ENCODE measurements around the gene CST3.
A peak's percentile ranks its signal among the peaks of the same experiment; 100 is the strongest.

The CST3 gene

DNA sequence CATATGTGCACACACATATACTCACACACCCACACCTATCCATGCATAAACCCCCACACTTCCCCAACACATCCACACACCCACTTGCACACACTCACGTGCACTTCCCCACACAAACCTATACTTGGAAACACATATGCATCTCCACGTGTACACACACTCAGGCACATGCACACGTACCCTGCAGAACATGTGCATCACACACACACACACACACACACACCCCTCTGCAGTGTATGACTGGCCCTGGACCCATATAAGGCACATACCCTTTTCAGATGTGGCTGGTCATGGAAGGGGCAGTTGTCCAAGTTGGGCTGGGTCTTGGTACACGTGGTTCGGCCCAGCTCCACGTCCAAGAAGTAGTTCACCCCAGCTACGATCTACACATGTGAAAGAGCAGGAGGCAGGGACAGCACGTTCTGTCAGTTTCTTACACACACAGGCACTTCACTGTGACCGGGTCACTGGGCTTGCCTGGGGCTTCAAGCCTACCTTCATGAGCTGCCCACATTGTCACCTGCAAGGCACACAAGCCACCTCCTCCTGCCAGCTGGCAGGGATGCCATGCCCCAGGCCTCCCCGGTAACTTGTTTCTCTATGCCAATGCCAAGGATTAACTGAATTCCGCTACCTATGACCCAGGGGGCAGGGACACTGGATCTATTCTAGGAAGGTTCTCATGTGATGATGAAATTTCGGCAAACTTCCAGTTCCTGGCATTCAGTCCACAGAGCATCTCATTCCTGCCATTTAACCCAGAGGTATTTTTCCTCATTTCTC, 2.6 kb downstream of the CST3 start:
- Histone ChIP-seq H2AFZ (ENCODE audit: low read length, unreplicated experiment) (no peak overlapping the region), H3K79me2 (ENCODE audit: control insufficient read depth, insufficient read depth, low read length, unreplicated experiment) (peaks cover 33% of the 10 kb centered on the region), H3K4me1 (ENCODE audit: control insufficient read depth, insufficient read depth, low read length, unreplicated experiment) (peaks cover 21% of the 10 kb centered on the region), H3K27me3 (ENCODE audit: insufficient read depth, low read length) (no peaks in the 10 kb centered on the region), H3K36me3 (ENCODE audit: insufficient read depth, low read length) (peaks cover 3% of the 10 kb centered on the region; the same call in 1 of the 2 replicates), H3K27ac (ENCODE audit: low read depth, low read length) (no peak overlapping the region), H3K4me3 (ENCODE audit: low read depth, low read length) (peak overlapping the region; percentile 80)

GRCh38 chr20:23634044-23634801, 3.5 kb downstream of the CST3 start:
- peak overlapping the region; percentile 80 for H3K4me3 ChIP-seq (ENCODE audit: low read depth, low read length)
- H3K36me3 ChIP-seq (ENCODE audit: insufficient read depth, low read length), result peaks cover 3% of the 10 kb centered on the region; the same call in 1 of the 2 replicates
- H3K27ac ChIP-seq (ENCODE audit: low read depth, low read length), result no peak overlapping the region
- peaks cover 33% of the 10 kb centered on the region for H3K79me2 ChIP-seq (ENCODE audit: control insufficient read depth, insufficient read depth, low read length, unreplicated experiment)
- no peak overlapping the region for H2AFZ ChIP-seq (ENCODE audit: low read length, unreplicated experiment)
- no peaks in the 10 kb centered on the region for H3K27me3 ChIP-seq (ENCODE audit: insufficient read depth, low read length)
- peaks cover 31% of the 10 kb centered on the region for H3K4me1 ChIP-seq (ENCODE audit: control insufficient read depth, insufficient read depth, low read length, unreplicated experiment)

GRCh38 chr20:23632711-23633573, 4.8 kb downstream of the CST3 start:
- Histone ChIP-seq H2AFZ (ENCODE audit: low read length, unreplicated experiment) (no peak overlapping the region), H3K36me3 (ENCODE audit: insufficient read depth, low read length) (peaks cover 3% of the 10 kb centered on the region; the same call in 1 of the 2 replicates), H3K27me3 (ENCODE audit: insufficient read depth, low read length) (no peaks in the 10 kb centered on the region), H3K79me2 (ENCODE audit: control insufficient read depth, insufficient read depth, low read length, unreplicated experiment) (peaks cover 33% of the 10 kb centered on the region), H3K4me3 (ENCODE audit: low read depth, low read length) (no peak overlapping the region), H3K27ac (ENCODE audit: low read depth, low read length) (no peak overlapping the region), H3K4me1 (ENCODE audit: control insufficient read depth, insufficient read depth, low read length, unreplicated experiment) (peaks cover 43% of the 10 kb centered on the region)

- H3K4me1 ChIP-seq (ENCODE audit: control insufficient read depth, insufficient read depth, low read length, unreplicated experiment), result peaks cover 43% of the 10 kb centered on the region
- no peak overlapping the region for H2AFZ ChIP-seq (ENCODE audit: low read length, unreplicated experiment)
- no peak overlapping the region for H3K4me3 ChIP-seq (ENCODE audit: low read depth, low read length)
- H3K27ac ChIP-seq (ENCODE audit: low read depth, low read length), result no peak overlapping the region
- peaks cover 28% of the 10 kb centered on the region for H3K79me2 ChIP-seq (ENCODE audit: control insufficient read depth, insufficient read depth, low read length, unreplicated experiment)
- H3K36me3 ChIP-seq (ENCODE audit: insufficient read depth, low read length), result peaks cover 3% of the 10 kb centered on the region; the same call in 1 of the 2 replicates
- no peaks in the 10 kb centered on the region for H3K27me3 ChIP-seq (ENCODE audit: insufficient read depth, low read length)
Measured at GRCh38 chr20:23631981-23632710, 5.6 kb downstream of the CST3 start.

- Histone ChIP-seq H3K36me3 (ENCODE audit: insufficient read depth, low read length) (peaks cover 3% of the 10 kb centered on the region; the same call in 1 of the 2 replicates), H3K27ac (ENCODE audit: low read depth, low read length) (no peak overlapping the region), H3K4me3 (ENCODE audit: low read depth, low read length) (no peak overlapping the region), H3K4me1 (ENCODE audit: control insufficient read depth, insufficient read depth, low read length, unreplicated experiment) (peaks cover 42% of the 10 kb centered on the region), H3K27me3 (ENCODE audit: insufficient read depth, low read length) (no peaks in the 10 kb centered on the region), H2AFZ (ENCODE audit: low read length, unreplicated experiment) (no peak overlapping the region), H3K79me2 (ENCODE audit: control insufficient read depth, insufficient read depth, low read length, unreplicated experiment) (peaks cover 20% of the 10 kb centered on the region)
Measured at GRCh38 chr20:23631226-23631822, 6.4 kb downstream of the CST3 start.

- Histone ChIP-seq H2AFZ (ENCODE audit: low read length, unreplicated experiment) (no peak overlapping the region), H3K27me3 (ENCODE audit: insufficient read depth, low read length) (no peaks in the 10 kb centered on the region), H3K79me2 (ENCODE audit: control insufficient read depth, insufficient read depth, low read length, unreplicated experiment) (peaks cover 11% of the 10 kb centered on the region), H3K4me1 (ENCODE audit: control insufficient read depth, insufficient read depth, low read length, unreplicated experiment) (peaks cover 41% of the 10 kb centered on the region), H3K4me3 (ENCODE audit: low read depth, low read length) (no peak overlapping the region), H3K27ac (ENCODE audit: low read depth, low read length) (peak overlapping the region; percentile 83), H3K36me3 (ENCODE audit: insufficient read depth, low read length) (peaks cover 3% of the 10 kb centered on the region; the same call in 1 of the 2 replicates)
Measured at GRCh38 chr20:23630392-23630849, 7.3 kb downstream of the CST3 start.

GRCh38 chr20:23629542-23630391, 8.0 kb downstream of the CST3 start:
- H3K27me3 ChIP-seq (ENCODE audit: insufficient read depth, low read length), result no peaks in the 10 kb centered on the region
- 0 out of 2 replicates have a peak, but pooled peaks cover under 1% of the 10 kb centered on the region for H3K36me3 ChIP-seq (ENCODE audit: insufficient read depth, low read length)
- H3K4me3 ChIP-seq (ENCODE audit: low read depth, low read length), result no peak overlapping the region
- no peak overlapping the region for H2AFZ ChIP-seq (ENCODE audit: low read length, unreplicated experiment)
- H3K27ac ChIP-seq (ENCODE audit: low read depth, low read length), result peak overlapping the region; percentile 83
- peaks cover 4% of the 10 kb centered on the region for H3K79me2 ChIP-seq (ENCODE audit: control insufficient read depth, insufficient read depth, low read length, unreplicated experiment)
- peaks cover 41% of the 10 kb centered on the region for H3K4me1 ChIP-seq (ENCODE audit: control insufficient read depth, insufficient read depth, low read length, unreplicated experiment)

- no peaks in the 10 kb centered on the region for H3K36me3 ChIP-seq (ENCODE audit: insufficient read depth, low read length)
- H3K4me3 ChIP-seq (ENCODE audit: low read depth, low read length), result peak overlapping the region; percentile 23; the same call in 1 of the 2 replicates
- H3K79me2 ChIP-seq (ENCODE audit: control insufficient read depth, insufficient read depth, low read length, unreplicated experiment), result no peaks in the 10 kb centered on the region
- H2AFZ ChIP-seq (ENCODE audit: low read length, unreplicated experiment), result no peak overlapping the region
- H3K27ac ChIP-seq (ENCODE audit: low read depth, low read length), result peak overlapping the region; percentile 83
- H3K4me1 ChIP-seq (ENCODE audit: control insufficient read depth, insufficient read depth, low read length, unreplicated experiment), result peaks cover 45% of the 10 kb centered on the region
- no peaks in the 10 kb centered on the region for H3K27me3 ChIP-seq (ENCODE audit: insufficient read depth, low read length)
Measured at GRCh38 chr20:23629017-23629541, 8.7 kb downstream of the CST3 start.
